ENCODE data around the gene ARAP2.

ARAP2 gene

DNA sequence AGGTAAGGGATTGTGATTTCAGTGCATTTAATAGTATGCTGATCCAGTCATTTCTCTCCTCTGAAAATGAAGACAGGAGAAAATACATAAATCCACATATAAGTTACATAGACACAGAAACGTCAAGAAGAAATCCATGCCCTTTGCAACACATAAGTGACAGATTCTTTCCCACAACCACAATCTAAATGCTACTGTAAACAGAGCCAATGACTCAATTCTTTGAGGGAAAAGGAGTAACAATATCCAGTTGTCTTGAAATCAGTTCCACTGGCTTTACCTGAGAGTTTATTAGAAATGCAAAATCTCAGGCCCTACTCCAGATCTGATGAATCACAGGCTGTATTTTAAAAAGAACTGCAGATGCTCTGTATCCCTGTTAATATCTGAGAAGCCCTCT is 66.4 kb downstream of the ARAP2 start:
- DNase-seq, result no peak

GRCh38 chr4:36174570-36174969 is 69.7 kb downstream of the ARAP2 start:
- DNase-seq, result no peak

DNA sequence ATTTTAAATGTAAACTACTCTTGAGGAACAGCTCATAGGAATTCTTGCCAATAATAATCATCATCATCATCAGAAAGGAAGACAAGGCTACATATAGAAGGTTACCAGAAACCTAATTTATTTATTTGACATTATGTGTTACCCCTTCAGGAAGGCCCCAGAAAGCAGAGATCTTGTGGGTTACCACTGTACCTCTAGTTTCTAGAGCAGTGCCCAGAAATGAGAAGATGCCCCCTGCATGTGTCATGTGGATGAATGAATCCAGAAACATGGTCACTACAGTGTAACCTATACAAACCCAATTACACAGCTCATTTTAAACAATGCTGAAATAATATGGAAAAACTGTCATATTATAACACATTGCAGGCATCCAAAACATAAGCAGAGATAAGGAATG is 70.4 kb downstream of the ARAP2 start:
- no peak for DNase-seq

DNA sequence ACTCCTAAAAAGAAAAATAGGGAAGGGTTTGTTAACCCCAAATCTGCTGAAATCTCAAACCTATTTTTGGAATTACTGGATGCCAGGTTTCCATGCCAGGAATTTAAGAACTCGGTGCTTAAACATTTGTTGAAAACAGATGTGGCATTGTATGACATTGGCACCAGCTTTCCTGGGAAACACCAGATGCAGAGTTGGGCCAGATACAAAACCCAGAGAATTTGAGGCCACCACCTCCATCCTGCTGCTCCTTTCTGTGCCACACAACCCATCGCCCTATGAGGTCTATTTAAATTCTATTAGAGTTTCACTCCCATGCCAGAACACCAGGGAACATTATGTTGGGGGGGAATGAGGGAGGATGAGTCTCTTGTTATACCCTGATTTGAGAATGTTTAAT is 71.7 kb downstream of the ARAP2 start:
- no peak for DNase-seq

DNA sequence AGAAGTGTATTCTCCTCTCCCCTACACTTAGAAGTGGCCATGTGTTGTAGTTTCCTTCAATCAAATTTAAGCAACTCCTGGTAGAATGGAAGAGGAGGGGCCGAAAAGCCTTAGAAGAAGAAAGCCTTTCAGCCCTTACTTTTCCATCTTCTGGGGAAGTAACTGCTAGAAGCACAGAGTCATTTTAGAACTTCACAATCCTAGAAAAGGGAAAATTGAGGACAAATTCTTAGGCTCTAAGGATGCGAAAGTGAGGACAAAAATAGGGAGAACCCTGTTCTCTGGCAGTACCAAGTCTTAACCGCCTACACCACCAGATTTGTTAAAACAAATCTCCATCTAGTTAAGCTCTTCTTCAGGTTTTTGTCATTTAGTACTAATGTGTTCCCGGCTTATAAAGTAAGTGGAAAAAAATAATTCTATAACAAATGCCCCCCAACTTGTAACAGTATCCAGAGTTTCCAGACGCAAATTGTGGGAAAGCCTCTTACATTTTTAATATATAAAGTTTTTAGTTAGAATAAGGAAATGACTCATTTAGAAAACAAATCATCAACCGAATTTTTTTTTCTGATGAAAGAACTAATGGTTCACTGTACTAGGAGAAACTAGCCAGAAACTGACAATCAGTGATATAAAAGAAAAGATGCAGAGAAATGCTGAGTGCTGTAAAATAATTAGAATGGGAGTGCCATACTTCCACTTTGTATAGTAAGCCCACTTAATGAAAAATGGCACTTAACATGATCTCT is 76.0 kb downstream of the ARAP2 start:
- DNase-seq, result no peak

DNA sequence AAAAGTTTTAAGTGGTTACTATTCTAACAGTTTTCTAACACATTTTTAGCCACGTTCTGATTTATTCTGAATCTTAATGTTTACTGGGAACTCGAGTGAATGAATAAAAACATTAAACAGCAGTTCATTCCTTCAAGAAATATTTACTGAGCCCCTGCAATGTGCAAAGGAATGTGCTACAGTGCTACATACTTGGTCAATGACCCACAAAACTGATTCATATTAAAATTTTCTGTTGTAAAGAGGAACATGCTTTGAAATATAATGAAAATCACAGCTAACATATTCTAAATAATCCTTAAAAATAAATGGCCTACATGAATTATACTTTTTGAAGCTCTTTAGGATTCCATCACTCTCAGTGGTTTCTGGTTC is 78.7 kb downstream of the ARAP2 start:
- no peak for DNase-seq

DNA sequence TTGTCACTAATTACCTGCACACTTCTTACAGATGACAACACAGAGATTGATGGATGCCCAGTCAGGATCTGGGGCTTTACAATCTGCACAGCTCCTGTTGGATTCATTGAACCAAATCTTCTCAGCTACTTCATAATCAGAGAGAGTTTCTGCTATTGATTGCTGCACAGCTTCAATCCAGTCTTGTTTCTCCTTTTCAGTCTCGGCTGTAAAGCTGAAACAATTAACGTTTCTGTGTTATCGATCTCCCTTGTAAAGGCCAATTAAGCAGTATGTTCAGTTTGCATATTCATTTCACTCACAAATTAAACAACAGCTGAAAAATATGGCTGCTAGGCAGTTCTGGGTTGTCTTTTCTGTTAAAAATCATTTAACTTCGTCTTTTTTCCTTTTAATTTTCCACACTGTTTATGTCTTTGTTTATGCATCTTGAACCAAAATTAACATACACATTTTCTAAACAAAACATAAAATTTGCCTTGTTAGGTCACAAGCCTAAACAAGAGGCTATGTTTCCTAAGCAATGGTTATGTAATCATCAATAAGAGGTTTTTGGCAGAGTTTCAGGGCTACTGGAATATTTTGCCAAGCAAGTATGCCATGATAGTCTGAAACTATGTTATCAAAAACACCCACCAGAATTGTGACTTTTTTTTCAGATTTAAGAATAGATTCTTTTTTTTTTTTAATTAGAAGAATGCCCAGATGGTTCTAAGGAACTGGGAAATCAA is 79.2 kb downstream of the ARAP2 start:
- no peak for DNase-seq

DNA sequence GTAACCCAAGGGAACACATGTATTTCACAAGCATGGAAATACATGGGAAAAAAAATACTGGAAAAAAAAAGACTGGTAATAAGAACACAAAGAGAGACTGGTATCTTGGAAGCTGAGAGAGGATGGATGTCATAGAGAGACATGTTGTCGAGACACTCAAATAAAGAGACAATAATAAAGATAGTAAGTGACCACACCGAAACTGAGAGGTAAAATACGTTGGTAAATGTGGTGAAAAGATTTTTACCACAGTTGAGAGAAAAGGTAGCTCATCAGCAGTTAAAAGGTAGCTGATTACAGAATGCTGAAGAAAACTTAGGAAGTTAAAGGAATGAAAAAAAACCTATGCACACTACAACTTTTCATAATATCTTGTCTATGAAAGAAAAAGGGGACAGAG is 81.1 kb downstream of the ARAP2 start:
- no peak for DNase-seq

DNA sequence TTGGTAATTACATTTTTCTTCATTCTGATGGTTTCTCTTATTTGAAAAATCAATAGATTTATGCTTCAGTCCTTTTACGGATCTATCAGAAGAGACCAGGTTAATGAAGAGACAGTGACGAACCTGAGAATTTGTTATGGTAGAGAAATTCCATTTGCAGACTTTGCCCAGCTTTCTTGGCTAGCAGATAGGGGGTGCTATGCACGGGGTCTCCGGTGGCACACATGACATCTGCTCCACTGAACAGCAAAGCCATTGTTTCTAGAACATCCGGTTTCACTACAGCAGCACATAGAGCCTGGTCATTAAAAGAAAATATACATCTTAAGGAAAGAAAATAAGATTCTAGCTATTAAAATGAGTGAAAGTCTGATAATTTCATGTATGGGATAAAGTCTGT is 85.1 kb downstream of the ARAP2 start:
- no peak for DNase-seq

GRCh38 chr4:36152735-36153134 is 91.6 kb downstream of the ARAP2 start:
- no peak for DNase-seq

DNA sequence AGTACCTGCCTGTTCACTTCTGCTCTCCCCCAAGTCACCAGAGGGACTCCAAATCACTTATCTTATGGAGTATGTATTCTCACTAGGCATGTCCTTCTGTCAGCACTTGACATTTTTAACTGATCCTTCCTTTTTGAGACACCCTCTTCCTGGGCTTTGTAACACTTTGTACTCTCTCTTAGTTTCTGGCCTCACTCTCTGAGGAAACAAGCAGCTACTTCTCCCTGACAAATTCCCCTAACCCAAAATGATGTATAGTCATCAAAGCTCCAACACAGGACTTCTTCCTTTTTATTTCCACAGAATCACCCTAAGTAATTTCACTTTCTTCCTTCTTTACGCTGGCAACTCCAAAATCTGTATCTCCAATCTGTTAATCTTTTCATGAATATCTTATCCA is 101.8 kb downstream of the ARAP2 start:
- DNase-seq, result no peak

GRCh38 chr4:36141186-36141585 is 103.1 kb downstream of the ARAP2 start:
- no peak for DNase-seq

- peak; percentile 12 for DNase-seq
Observed at GRCh38 chr4:36140421-36140820, 103.9 kb downstream of the ARAP2 start.

DNA sequence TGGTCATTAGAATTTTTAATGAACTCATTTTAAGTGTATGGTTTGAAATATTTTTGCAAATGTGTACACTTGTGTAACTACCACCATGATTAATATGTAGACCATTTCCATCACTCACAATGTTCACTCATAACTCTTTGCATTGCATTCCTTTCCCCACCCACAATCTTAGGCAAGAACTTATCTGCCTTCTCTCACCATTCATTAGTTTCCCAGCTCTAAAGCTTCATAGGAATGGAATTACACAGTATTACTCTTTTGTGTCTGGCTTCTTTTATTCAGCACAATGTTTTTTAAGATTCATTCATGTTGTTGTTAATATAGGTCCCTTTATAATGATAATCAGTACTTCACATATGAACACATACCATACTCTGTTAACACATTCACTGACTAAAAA is 106.1 kb downstream of the ARAP2 start:
- no peak for DNase-seq

DNA sequence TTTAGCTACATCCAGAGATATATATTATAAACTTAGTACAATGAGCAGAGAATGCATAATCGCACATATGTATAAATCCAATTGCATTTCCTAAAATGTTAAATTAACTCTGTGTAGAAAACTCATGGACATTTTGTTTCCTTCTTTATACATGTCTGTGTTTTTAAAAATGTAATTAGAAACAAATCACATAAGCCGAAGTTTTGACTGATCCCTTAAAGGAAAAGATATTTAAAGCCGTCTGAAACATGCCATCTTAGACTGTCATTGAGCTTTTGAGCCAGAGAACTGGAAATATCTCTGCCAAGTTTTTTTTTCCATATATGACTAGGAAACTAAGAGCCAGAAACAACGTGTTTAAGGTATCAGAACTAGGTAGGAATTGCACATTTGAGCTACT is 107.0 kb downstream of the ARAP2 start:
- DNase-seq, result no peak

DNA sequence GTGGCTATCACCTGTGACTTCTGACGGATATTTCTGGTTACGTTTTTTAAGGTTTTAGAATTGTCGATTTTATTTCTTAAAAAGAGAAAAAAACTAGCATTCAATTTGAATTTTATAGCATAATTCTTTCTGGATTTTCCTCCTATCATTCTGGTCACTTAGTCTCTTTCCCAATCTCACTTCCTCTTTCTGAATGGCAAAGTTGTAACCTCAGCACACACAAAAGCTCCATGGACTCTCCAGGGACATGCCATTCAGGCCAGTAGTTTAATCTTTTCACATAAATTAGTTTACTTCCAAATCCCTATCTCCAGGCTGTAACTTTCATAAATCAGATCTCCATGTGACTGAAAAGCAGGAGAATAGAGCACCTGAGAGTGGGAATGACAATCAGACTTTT is 110.7 kb downstream of the ARAP2 start:
- DNase-seq, result no peak

- no peak for DNase-seq
Observed at GRCh38 chr4:36133086-36133485, 111.2 kb downstream of the ARAP2 start.

GRCh38 chr4:36130641-36131040 is 113.7 kb downstream of the ARAP2 start:
- DNase-seq, result no peak

DNA sequence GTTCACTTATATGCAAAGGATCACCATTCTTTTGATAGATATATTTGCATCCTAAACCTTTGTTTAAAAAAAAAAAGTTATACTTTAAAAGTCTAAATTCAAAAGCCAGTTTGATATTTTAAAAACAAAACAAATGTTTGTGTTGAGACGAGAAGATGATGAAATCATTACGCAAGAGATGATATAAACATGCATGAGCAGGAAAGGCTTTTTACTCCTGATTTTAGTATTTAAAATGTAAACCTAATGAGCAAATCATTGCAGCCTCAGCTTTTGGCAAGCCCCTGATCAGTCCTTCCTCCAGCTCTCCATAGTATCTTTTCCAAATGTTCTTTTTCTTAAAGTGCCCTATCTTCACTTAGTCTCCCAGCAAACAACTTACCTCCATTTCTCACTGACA is 115.6 kb downstream of the ARAP2 start:
- DNase-seq, result no peak

GRCh38 chr4:36123906-36124305 is 120.4 kb downstream of the ARAP2 start:
- no peak for DNase-seq

DNA sequence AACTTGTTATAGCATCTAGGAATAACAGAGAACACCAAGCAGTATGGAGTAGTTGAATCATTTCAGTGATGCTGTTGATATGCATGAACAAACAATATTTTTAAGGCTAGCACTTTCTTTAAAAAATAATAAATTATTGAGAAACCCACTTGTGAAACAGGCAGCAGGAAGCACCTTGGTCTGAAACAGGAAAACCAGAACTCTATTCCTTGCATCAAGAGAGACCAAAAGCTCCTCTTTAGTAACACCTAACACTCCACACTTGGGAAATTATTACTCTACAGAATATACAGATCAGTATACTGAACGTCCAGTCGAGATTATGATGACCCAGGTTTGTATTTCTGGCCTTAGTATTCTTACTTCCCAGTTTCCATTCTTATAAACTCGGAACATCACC is 129.0 kb downstream of the ARAP2 start:
- no peak for DNase-seq

DNA sequence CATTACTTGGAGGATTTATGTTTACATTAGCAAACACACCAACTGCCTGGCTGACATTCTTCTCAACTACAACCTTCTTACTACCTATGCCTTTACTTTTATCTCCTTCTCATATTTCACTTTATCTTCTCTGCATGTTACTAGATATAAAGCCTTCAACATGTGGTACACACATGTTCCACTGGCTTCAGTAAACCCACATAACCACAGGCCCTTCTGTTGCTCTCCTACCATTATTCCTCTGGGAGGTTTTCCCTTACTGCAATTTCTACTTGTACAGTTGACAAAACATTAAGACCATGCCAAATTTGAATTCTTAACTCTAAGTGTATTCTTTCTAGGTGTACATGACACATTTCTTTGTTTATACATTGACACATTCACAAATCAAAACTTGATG is 133.1 kb downstream of the ARAP2 start:
- no peak for DNase-seq

- no peak for DNase-seq
Observed at GRCh38 chr4:36099509-36099908, 144.8 kb downstream of the ARAP2 start.

DNA sequence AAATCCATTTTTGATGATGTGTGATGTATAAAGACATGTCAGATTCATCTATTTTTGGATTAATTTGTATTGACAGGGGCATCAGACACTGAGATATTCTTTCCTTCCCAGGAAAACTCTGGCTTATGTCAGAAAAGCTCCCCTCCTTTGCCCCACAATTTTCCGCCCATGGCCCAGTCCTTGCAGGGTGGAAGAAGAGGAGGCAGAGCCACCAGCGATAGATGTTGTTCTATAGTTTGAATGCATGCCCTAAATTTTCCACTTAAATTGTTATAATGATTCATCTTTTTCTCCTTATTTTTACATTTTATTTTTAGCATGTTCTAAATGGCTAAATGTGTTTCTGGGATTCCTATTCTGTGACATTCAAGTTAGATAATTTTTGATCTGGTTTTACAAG is 149.3 kb downstream of the ARAP2 start:
- no peak for DNase-seq

- no peak for DNase-seq
Observed at GRCh38 chr4:36091997-36092396, 152.3 kb downstream of the ARAP2 start.
